ENCODE results near the gene SIGLEC5.

The SIGLEC5 gene

GRCh38 chr19:51576850-51577249 lies 53.4 kb downstream of the SIGLEC5 start:
- in situ Hi-C loops (cut with MboI; ENCODE audit: low pct_unique_long_range_greater_than_20kb, low sequenced_read_pairs, unreplicated experiment): no loop called here
- DNase-seq (ENCODE audit: low spot score): no peak
- TF ChIP-seq, protein P1, sequence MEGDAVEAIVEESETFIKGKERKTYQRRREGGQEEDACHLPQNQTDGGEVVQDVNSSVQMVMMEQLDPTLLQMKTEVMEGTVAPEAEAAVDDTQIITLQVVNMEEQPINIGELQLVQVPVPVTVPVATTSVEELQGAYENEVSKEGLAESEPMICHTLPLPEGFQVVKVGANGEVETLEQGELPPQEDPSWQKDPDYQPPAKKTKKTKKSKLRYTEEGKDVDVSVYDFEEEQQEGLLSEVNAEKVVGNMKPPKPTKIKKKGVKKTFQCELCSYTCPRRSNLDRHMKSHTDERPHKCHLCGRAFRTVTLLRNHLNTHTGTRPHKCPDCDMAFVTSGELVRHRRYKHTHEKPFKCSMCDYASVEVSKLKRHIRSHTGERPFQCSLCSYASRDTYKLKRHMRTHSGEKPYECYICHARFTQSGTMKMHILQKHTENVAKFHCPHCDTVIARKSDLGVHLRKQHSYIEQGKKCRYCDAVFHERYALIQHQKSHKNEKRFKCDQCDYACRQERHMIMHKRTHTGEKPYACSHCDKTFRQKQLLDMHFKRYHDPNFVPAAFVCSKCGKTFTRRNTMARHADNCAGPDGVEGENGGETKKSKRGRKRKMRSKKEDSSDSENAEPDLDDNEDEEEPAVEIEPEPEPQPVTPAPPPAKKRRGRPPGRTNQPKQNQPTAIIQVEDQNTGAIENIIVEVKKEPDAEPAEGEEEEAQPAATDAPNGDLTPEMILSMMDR (IDR thresholded peaks at IDR 0.05; ENCODE audit: extremely low read depth, insufficient read depth, missing control alignments): no peak

DNA sequence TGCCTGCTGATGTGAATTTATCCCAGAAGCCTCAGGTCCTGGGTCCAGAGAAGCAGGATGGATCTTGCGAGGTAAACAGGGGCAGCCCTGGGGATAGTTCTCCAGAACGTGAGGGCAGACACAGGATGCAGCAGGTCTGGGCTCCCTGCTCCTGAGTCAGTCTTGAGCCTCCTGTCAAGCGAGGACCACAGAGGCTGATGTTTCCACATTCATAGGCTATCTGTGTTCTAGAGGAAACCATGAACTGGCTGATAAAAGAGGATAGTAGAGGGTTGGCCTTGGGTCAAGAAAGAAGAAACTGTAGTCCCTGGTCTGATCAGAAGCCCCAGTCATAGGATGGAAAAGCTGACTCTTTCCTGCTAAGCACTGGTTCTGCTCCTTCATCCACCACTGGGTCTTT lies 56.9 kb downstream of the SIGLEC5 start:
- DNase-seq (ENCODE audit: low spot score): no peak
- in situ Hi-C loops (cut with MboI; ENCODE audit: low pct_unique_long_range_greater_than_20kb, low sequenced_read_pairs, unreplicated experiment): no loop called here
- TF ChIP-seq, protein P1 (IDR thresholded peaks at IDR 0.05; ENCODE audit: extremely low read depth, insufficient read depth, missing control alignments): no peak

- TF ChIP-seq, protein P1 (IDR thresholded peaks at IDR 0.05; ENCODE audit: extremely low read depth, insufficient read depth, missing control alignments): no peak
- in situ Hi-C loops (cut with MboI; ENCODE audit: low pct_unique_long_range_greater_than_20kb, low sequenced_read_pairs, unreplicated experiment): no loop called here
- no peak for DNase-seq (ENCODE audit: low spot score)
Measured at GRCh38 chr19:51572908-51573307, 57.3 kb downstream of the SIGLEC5 start.

DNA sequence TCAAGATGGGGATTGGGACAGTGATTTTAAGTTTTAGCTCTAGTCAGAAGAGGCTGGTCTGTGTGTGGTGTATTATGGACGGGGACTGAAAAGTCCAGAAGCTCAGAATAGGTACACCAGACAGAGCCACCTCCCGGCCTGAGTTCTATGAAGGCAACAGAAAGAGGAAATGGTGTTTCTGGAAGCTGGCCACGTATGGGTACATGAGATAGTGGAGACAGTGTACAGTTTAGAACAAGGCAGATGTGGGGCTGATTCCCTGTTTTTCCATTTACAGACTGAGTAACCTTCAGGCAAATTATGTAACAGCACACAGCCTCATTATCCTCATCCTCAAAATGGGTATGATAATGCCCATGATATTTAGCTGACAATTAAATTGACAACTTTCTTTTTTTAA lies 57.8 kb downstream of the SIGLEC5 start:
- DNase-seq (ENCODE audit: low spot score): no peak
- in situ Hi-C loops (cut with MboI; ENCODE audit: low pct_unique_long_range_greater_than_20kb, low sequenced_read_pairs, unreplicated experiment): no loop called here
- TF ChIP-seq, protein P1 (IDR thresholded peaks at IDR 0.05; ENCODE audit: extremely low read depth, insufficient read depth, missing control alignments): no peak

DNA sequence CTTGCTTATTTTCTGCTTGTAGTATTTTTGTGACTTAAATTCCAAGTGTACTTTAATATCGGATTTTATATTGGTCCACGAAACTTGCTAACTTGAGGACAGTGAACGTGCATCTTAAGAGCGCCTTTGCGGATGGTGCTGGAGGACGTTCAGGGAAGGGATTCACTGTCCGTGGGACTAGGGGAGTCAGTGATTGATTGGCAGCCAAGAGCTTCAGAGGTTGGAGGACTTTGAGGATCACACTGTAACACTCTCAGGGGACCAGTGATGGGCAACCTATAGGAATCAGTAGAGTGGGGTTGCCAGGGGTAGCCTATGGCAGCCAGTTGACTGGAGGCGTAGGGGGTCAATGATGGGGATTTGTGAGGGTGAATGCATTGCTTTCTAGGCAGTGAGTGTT lies 58.6 kb downstream of the SIGLEC5 start:
- DNase-seq (ENCODE audit: low spot score): no peak
- TF ChIP-seq, protein P1 (IDR thresholded peaks at IDR 0.05; ENCODE audit: extremely low read depth, insufficient read depth, missing control alignments): no peak
- in situ Hi-C loops (cut with MboI; ENCODE audit: low pct_unique_long_range_greater_than_20kb, low sequenced_read_pairs, unreplicated experiment): no loop called here

DNA sequence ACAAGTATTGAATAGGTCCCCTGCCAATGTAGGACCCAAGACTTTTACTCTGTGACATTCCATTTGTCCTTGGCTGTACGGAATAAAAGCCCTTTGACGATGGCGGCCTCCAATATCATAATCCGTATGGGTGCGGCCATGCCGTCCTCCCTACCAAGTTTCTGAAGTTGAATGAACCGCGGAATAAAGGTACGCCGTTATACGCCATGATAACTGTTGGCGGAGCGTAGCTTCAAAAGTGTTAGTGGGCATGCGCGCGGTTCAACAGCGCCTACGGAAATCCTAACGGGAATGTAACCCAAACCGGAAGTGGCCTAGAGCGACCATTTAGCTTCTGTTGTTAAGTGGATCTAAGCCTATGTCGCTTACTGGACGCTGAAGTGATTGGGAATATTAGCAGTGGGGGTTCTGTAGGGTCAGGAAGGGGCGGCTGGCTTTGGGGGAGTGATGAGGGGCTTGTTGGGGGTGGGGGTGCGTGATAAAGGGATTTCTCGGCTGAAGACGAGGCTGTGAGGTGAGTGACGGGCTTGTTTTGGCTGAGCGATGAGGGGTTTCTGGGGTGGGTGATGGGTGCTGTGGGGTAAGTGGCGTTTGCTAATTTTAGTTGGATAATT lies 59.1 kb downstream of the SIGLEC5 start, which contains the start of gene ZNF175:
Gene ZNF175, plus strand, starts transcription at position 322 of the 614 bp plus-strand sequence. CDS start 2,047 bp downstream, outside the sequence.
- in situ Hi-C loops (cut with MboI; ENCODE audit: low pct_unique_long_range_greater_than_20kb, low sequenced_read_pairs, unreplicated experiment): no loop called here
- TF ChIP-seq, protein P1 (IDR thresholded peaks at IDR 0.05; ENCODE audit: extremely low read depth, insufficient read depth, missing control alignments): no peak
- peak; percentile 75 for DNase-seq (ENCODE audit: low spot score)
